K562 (cell line): ENCODE measurements around the gene CLDN7. TPM values are rescaled to one million over a fixed set of nuclear protein-coding genes. Genes with fewer than 3 reads are reported as not detected.

Experiments used
- ARID4B ChIP-seq: sonication (generic); formaldehyde crosslinking; IDR thresholded peaks from 2 replicates; pipeline ENCODE4 v1.8.0; 2022; ENCODE audit warnings: mild to moderate bottlenecking, missing genetic modification reagents
- CBX2 ChIP-seq: fragments of 200-600 bp; sonication (generic); IDR thresholded peaks from one replicate; pipeline ENCODE4 v1.6.1; 2012; ENCODE audit warnings: mild to moderate bottlenecking, low read length, inconsistent platforms; ENCODE audit not compliant: insufficient read depth, poor library complexity, severe bottlenecking
- CREB1 ChIP-seq, 2 experiments: sonication (generic) in 1 of 2; formaldehyde crosslinking in 1 of 2; IDR thresholded peaks; 2 replicates each; pipeline versions ENCODE4 v1.6.1 to v1.8.0; 2012 to 2022; ENCODE audit warnings: inconsistent platforms in 1 of 2, mild to moderate bottlenecking in 1 of 2, missing genetic modification reagents in 1 of 2, moderate library complexity in 1 of 2
- FOXK1 ChIP-seq: sonication (generic); formaldehyde crosslinking; IDR thresholded peaks from 2 replicates; pipeline ENCODE4 v1.8.0; 2022; ENCODE audit warnings: missing genetic modification reagents, mild to moderate bottlenecking, borderline replicate concordance
- GABPA ChIP-seq: fragments of 200-800 bp; sonication (Bioruptor generic); conservative IDR thresholded peaks from 2 replicates; pipeline ENCODE4 v1.6.1; 2016; ENCODE audit warnings: low read depth, missing genetic modification characterization, missing compliant biosample characterization
- NFE2L1 ChIP-seq: fragments of 450-650 bp; IDR thresholded peaks from 2 replicates; pipeline ENCODE4 v1.6.1; 2016; ENCODE audit warnings: missing genetic modification characterization, low read depth, mild to moderate bottlenecking, missing compliant biosample characterization, moderate library complexity, borderline replicate concordance
- NR2C1 ChIP-seq, 2 experiments: fragments of 450-650 bp; IDR thresholded peaks; 2 replicates each; pipeline ENCODE4 v1.6.1; 2017; ENCODE audit warnings: mild to moderate bottlenecking in 2 of 2, antibody characterized with exemption in 1 of 2, inconsistent platforms in 1 of 2, missing compliant biosample characterization in 1 of 2, missing genetic modification characterization in 1 of 2
- PRDM10 ChIP-seq: fragments of 450-650 bp; IDR thresholded peaks from 2 replicates; pipeline ENCODE4 v1.6.1; 2018; ENCODE audit not compliant: partially characterized antibody
- SIRT6 ChIP-seq: IDR thresholded peaks from one replicate; pipeline ENCODE4 v1.6.1; 2012; ENCODE audit warnings: low read depth, mild to moderate bottlenecking, control low read depth, inconsistent platforms, low read length, moderate library complexity
- STAG1 ChIP-seq: sonication (generic); formaldehyde crosslinking; IDR thresholded peaks from 2 replicates; pipeline ENCODE4 v1.5.0; 2020; ENCODE audit warnings: missing genetic modification reagents, borderline replicate concordance
- TAF9B ChIP-seq: fragments of 450-650 bp; IDR thresholded peaks from 2 replicates; pipeline ENCODE4 v1.6.1; 2018; ENCODE audit warnings: mild to moderate bottlenecking; ENCODE audit not compliant: partially characterized antibody
- ZBTB2 ChIP-seq: fragments of 450-650 bp; IDR thresholded peaks from 2 replicates; pipeline ENCODE4 v1.6.1; 2016; ENCODE audit warnings: antibody characterized with exemption
- ZNF121 ChIP-seq: sonication (generic); formaldehyde crosslinking; conservative IDR thresholded peaks from 2 replicates; pipeline ENCODE4 v1.8.0; 2022; ENCODE audit warnings: missing genetic modification reagents
- ZNF277 ChIP-seq: fragments of 250-450 bp; sonication (Bioruptor Pico); IDR thresholded peaks from 2 replicates; pipeline ENCODE4 v1.8.0; 2022; ENCODE audit warnings: inconsistent platforms, mild to moderate bottlenecking, moderate library complexity, borderline replicate concordance
- ZNF316 ChIP-seq: fragments of 450-650 bp; IDR thresholded peaks from 2 replicates; pipeline ENCODE4 v1.6.1; 2016
- ZNF76 ChIP-seq: fragments of 250-450 bp; sonication (Bioruptor Pico); IDR thresholded peaks from 2 replicates; pipeline ENCODE4 v1.4.0; 2020; ENCODE audit warnings: mild to moderate bottlenecking, moderate library complexity, borderline replicate concordance
- polyA plus RNA-seq, 8 experiments: library from polyadenylated mRNA; depleted of rRNA in 4 of 8; stranded (reverse) in 5 of 8; unstranded in 3 of 8; fragments of >200 nt; fragmentation: Nextera tagmentation in 2 of 8; fragmentation: Illumina TruSeq in 1 of 8; extraction: Ambion mirVana in 2 of 8; extraction: Trizol in 1 of 8; gene quantifications; 2 replicates each; pipeline versions ENCODE4 v1.2.1 to v1.2.3, GENCODE V29; 2011 to 2014; ENCODE audit warnings: inconsistent platforms in 1 of 8, missing spikeins in 1 of 8
- total RNA-seq, 7 experiments: library from RNA; depleted of rRNA in 6 of 7; stranded (reverse); fragments of >200 nt in 6 of 7; fragmentation: Illumina TruSeq in 2 of 7; extraction: Trizol in 2 of 7; gene quantifications; 2 replicates each; pipeline versions ENCODE4 v1.2.1 to v1.2.3, GENCODE V29; 2011 to 2021; ENCODE audit warnings: low replicate concordance in 1 of 7

The CLDN7 gene
- total and polyA plus RNA-seq, 9 of the 15 experiments (the other 6 are each of a cell fraction or from before 2014, with no cell fraction given) = 2.2 to 14.5 (median 7.6) TPM

GRCh38 chr17:7280519-7281073 lies 18.3 kb upstream of the CLDN7 start (continued):
- TF ChIP-seq ARID4B (CRISPR knock-in tag) (no peak), STAG1 (CRISPR knock-in tag) (peak; percentile 72; the same call in 1 of the 2 replicates), ZNF277 (CRISPR knock-in tag) (no peak), ZNF121 (no peak), PRDM10 (peak; percentile 41), NFE2L1 (tag) (no peak), SIRT6 (no peak), ZNF76 (CRISPR knock-in tag) (no peak), GABPA (tag) (no peak), TAF9B (no peak), CREB1 (IDR thresholded peaks at IDR 0.05) (no peak), CREB1 (CRISPR knock-in tag; IDR thresholded peaks at IDR 0.05) (no peak; the same call in 1 of the 2 replicates), ZNF316 (no peak), NR2C1 (IDR thresholded peaks at IDR 0.05) (peak; percentile 35; the same call in 1 of the 2 replicates), NR2C1 (tag; IDR thresholded peaks at IDR 0.05) (no peak), FOXK1 (CRISPR knock-in tag) (no peak), CBX2 (no peak), ZBTB2 (0 out of 2 replicates have a peak, but pooled peaks have one; percentile 48)
